ENCODE results near the gene TCP11. TPM values are rescaled to one million over a fixed set of nuclear protein-coding genes. Genes with fewer than 3 reads are reported as not detected.

Gene TCP11
- not detected for total RNA-seq
- polyA plus RNA-seq, result not detected
- long read RNA-seq, donor 1, result 0 reads
- long read RNA-seq, donor 2, result 0 reads

GRCh38 chr6:35141007-35141655 lies at the start of gene TCP11:
TSS of gene TCP11 (minus strand) at chr6:35141339. CDS start at chr6:35140870, 469 bp downstream.
- Histone ChIP-seq H3K27ac (no peak within 1 kb of the TSS), H3K9me3 (no peaks in the 10 kb centered on the region), H3K4me1 (peaks cover 0 to 22% (median 15%) of the 10 kb centered on the region in 6 donors), H3K27me3 (replicated peaks in 1 of 7) (peaks cover 0 to 21% (median 13%) of the 10 kb centered on the region in 7 donors), H3K36me3 (no peaks in the 10 kb centered on the region), H3K4me3 (peak within 1 kb of the TSS in 6 of 8 donors; percentile 13 to 60 (median 18))
- intact Hi-C loops (cut with DNase I; ENCODE audit: low total_unique reads), result no loop called here
- WGBS, 5 donors, result 17 to 39% (median 27%) methylated on average over 14 to 69 of the region's 69 CpGs
- no peak for TF ChIP-seq CTCF (IDR thresholded peaks at IDR 0.05 in 8 of 11, conservative IDR thresholded peaks at IDR 0.05 in 3 of 11)
- no peak for TF ChIP-seq POLR2AphosphoS5 (IDR thresholded peaks at IDR 0.05)
- no peak for TF ChIP-seq POLR2A (IDR thresholded peaks at IDR 0.05)
- peak; percentile 79 for DNase-seq

GRCh38 chr6:35190306-35190705 lies 49.2 kb upstream of the TCP11 start:
- H3K27me3 ChIP-seq (replicated peaks in 1 of 7), result no peaks in the 10 kb centered on the region
- DNase-seq, result no peak
- no peak overlapping the region for H3K4me3 ChIP-seq
- H3K9me3 ChIP-seq, result no peaks in the 10 kb centered on the region
- intact Hi-C loops (cut with DNase I; ENCODE audit: low total_unique reads), result no loop called here
- TF ChIP-seq CTCF (IDR thresholded peaks at IDR 0.05 in 8 of 11, conservative IDR thresholded peaks at IDR 0.05 in 3 of 11) (no peak), POLR2AphosphoS5 (IDR thresholded peaks at IDR 0.05) (no peak), POLR2A (IDR thresholded peaks at IDR 0.05) (no peak)
- peaks cover 0 to 5% (median 0%) of the 10 kb centered on the region in 6 donors for H3K4me1 ChIP-seq
- H3K27ac ChIP-seq, result no peak overlapping the region
- no peaks in the 10 kb centered on the region for H3K36me3 ChIP-seq

- no peak overlapping the region for H3K4me3 ChIP-seq
- no peak for DNase-seq
- no peaks in the 10 kb centered on the region for H3K9me3 ChIP-seq
- H3K27ac ChIP-seq, result no peak overlapping the region
- peaks cover 0 to 7% (median 0%) of the 10 kb centered on the region in 6 donors for H3K4me1 ChIP-seq
- WGBS, 5 donors, result 81 to 90% (median 87%) methylated on average over 3 of the region's 3 CpGs
- intact Hi-C loops (cut with DNase I; ENCODE audit: low total_unique reads), result no loop called here
- no peaks in the 10 kb centered on the region for H3K36me3 ChIP-seq
- H3K27me3 ChIP-seq (replicated peaks in 1 of 7), result no peaks in the 10 kb centered on the region
- no peak for TF ChIP-seq POLR2A (IDR thresholded peaks at IDR 0.05)
- no peak for TF ChIP-seq POLR2AphosphoS5 (IDR thresholded peaks at IDR 0.05)
- TF ChIP-seq CTCF (IDR thresholded peaks at IDR 0.05 in 8 of 11, conservative IDR thresholded peaks at IDR 0.05 in 3 of 11), result no peak
These were observed 47.7 kb upstream of the TCP11 start for GRCh38 chr6:35188886-35189285.

- intact Hi-C loops (cut with DNase I; ENCODE audit: low total_unique reads), result no loop called here
- Histone ChIP-seq H3K4me1 (peaks cover 0 to 16% (median 1%) of the 10 kb centered on the region in 6 donors), H3K27ac (no peak overlapping the region), H3K9me3 (no peaks in the 10 kb centered on the region), H3K36me3 (no peaks in the 10 kb centered on the region), H3K4me3 (no peak overlapping the region), H3K27me3 (replicated peaks in 1 of 7) (peaks cover 0 to 16% (median 6%) of the 10 kb centered on the region in 7 donors)
- no peak for TF ChIP-seq POLR2A (IDR thresholded peaks at IDR 0.05)
- TF ChIP-seq CTCF (IDR thresholded peaks at IDR 0.05 in 8 of 11, conservative IDR thresholded peaks at IDR 0.05 in 3 of 11), result no peak
- TF ChIP-seq POLR2AphosphoS5 (IDR thresholded peaks at IDR 0.05), result no peak
- 95 to 99% (median 98%) methylated on average over 2 of the region's 2 CpGs for WGBS, 5 donors
- no peak for DNase-seq
These were observed 45.4 kb upstream of the TCP11 start for GRCh38 chr6:35186571-35186970.
